Osteoblast (primary cell): ENCODE measurements around the gene CDKAL1. TPM values are rescaled to one million over a fixed set of nuclear protein-coding genes. Genes with fewer than 3 reads are reported as not detected.

Experiments
- DNase-seq: peaks from one replicate; pipeline ENCODE4 v3.0.0; 2011; ENCODE audit warnings: low spot score, mixed read lengths; ENCODE audit not compliant: insufficient read length; ENCODE audit errors: missing footprints
- H2AFZ ChIP-seq: 2 replicates; pipeline ENCODE4 v1.6.0; 2011; ENCODE audit warnings: mild to moderate bottlenecking, low read length
- H3K27ac ChIP-seq: 2 replicates; pipeline ENCODE4 v1.5.1; 2011; ENCODE audit warnings: mild to moderate bottlenecking, low read depth, low read length, moderate library complexity
- H3K27me3 ChIP-seq: 2 replicates; pipeline ENCODE4 v1.6.0; 2012; ENCODE audit warnings: mild to moderate bottlenecking, control low read depth, inconsistent platforms, low read length, moderate library complexity; ENCODE audit not compliant: insufficient read depth
- H3K36me3 ChIP-seq: 2 replicates; pipeline ENCODE4 v1.5.1; 2011; ENCODE audit warnings: mild to moderate bottlenecking, low read length, control low read depth, moderate library complexity; ENCODE audit not compliant: insufficient read depth
- H3K4me1 ChIP-seq: 2 replicates; pipeline ENCODE4 v1.5.1; 2011; ENCODE audit warnings: mild to moderate bottlenecking, low read length, control low read depth, moderate library complexity; ENCODE audit not compliant: insufficient read depth
- H3K4me2 ChIP-seq: 2 replicates; pipeline ENCODE4 v1.6.0; 2011; ENCODE audit warnings: mild to moderate bottlenecking, low read length; ENCODE audit not compliant: insufficient read depth
- H3K4me3 ChIP-seq: fragments of 200-600 bp; sonication (generic); 3 replicates; pipeline ENCODE4 v1.5.1; 2012; ENCODE audit warnings: mild to moderate bottlenecking, low read length, inconsistent platforms; ENCODE audit not compliant: insufficient read depth
- H3K79me2 ChIP-seq: 2 replicates; pipeline ENCODE4 v1.6.0; 2012; ENCODE audit warnings: mild to moderate bottlenecking, low read length, control low read depth, inconsistent platforms; ENCODE audit not compliant: insufficient read depth
- H3K9me3 ChIP-seq: 2 replicates; pipeline ENCODE4 v1.5.1; 2011; ENCODE audit warnings: low read depth, low read length, control low read depth
- H4K20me1 ChIP-seq: 2 replicates; pipeline ENCODE4 v1.6.0; 2012; ENCODE audit warnings: mild to moderate bottlenecking, low read length, control low read depth; ENCODE audit not compliant: insufficient read depth
- total RNA-seq: library from RNA; depleted of rRNA; stranded (reverse); fragments of >200 nt; gene quantifications from 2 replicates; pipeline ENCODE4 v1.2.3, GENCODE V29; 2012
- TF ChIP-seq, protein P1 (sequence below): IDR thresholded peaks from 2 replicates; pipeline ENCODE4 v1.5.1; 2011; ENCODE audit warnings: mild to moderate bottlenecking, low read depth, low read length, moderate library complexity; ENCODE audit errors: extremely low read depth

Gene CDKAL1
- total RNA-seq, 1 donor, result 18.5 TPM

DNA sequence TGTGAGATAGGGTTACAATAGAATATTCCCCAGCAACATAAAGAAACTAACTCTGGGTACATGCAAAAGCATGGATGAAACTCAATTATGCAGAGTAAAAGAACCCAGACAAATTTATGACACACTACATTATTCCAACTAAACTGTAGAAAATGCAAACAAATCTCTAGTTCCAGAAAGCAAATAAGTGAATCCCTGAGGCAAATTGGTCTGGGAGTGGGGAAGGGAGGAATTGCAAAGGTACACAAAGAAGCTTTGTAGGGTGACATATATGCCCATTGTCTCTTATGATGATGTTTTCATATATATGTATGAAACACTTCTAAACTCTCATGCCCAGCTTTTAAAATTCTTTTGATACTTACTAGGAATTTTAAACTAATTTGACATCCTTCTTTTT, 266.0 kb downstream of the CDKAL1 start:
- TF ChIP-seq, protein P1, sequence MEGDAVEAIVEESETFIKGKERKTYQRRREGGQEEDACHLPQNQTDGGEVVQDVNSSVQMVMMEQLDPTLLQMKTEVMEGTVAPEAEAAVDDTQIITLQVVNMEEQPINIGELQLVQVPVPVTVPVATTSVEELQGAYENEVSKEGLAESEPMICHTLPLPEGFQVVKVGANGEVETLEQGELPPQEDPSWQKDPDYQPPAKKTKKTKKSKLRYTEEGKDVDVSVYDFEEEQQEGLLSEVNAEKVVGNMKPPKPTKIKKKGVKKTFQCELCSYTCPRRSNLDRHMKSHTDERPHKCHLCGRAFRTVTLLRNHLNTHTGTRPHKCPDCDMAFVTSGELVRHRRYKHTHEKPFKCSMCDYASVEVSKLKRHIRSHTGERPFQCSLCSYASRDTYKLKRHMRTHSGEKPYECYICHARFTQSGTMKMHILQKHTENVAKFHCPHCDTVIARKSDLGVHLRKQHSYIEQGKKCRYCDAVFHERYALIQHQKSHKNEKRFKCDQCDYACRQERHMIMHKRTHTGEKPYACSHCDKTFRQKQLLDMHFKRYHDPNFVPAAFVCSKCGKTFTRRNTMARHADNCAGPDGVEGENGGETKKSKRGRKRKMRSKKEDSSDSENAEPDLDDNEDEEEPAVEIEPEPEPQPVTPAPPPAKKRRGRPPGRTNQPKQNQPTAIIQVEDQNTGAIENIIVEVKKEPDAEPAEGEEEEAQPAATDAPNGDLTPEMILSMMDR, result no peak
- H3K36me3 ChIP-seq, result no peaks in the 10 kb centered on the region
- H3K27ac ChIP-seq, result no peak overlapping the region
- H3K4me3 ChIP-seq, result no peak overlapping the region
- H4K20me1 ChIP-seq, result no peaks in the 10 kb centered on the region
- no peaks in the 10 kb centered on the region for H3K27me3 ChIP-seq
- H3K4me1 ChIP-seq, result peaks cover 4% of the 10 kb centered on the region
- H3K4me2 ChIP-seq, result no peak overlapping the region
- H2AFZ ChIP-seq, result no peak overlapping the region
- no peaks in the 10 kb centered on the region for H3K9me3 ChIP-seq
- H3K79me2 ChIP-seq, result no peaks in the 10 kb centered on the region
- no peak for DNase-seq

DNA sequence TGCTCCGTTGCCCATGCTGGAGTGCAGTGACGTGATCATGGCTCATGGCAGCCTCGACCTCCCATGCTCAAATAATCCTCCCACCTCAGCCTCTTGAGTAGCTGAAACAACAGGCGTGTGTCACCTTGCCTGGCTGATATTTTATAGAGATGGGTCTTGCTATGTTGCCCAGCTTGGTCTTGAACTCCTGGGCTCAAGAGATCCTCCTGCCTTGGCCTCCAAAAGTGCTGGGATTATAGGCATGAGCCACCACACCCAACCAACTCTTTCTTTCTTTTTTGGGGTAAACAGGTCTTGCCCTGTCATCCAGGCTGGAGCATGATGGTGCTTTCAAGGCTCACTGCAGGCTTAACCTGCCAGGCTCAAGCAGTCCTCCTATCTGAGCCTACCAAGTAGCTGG, 266.4 kb downstream of the CDKAL1 start:
- Histone ChIP-seq H3K9me3 (no peaks in the 10 kb centered on the region), H3K27me3 (no peaks in the 10 kb centered on the region), H3K4me2 (no peak overlapping the region), H3K4me1 (peaks cover 4% of the 10 kb centered on the region), H3K36me3 (no peaks in the 10 kb centered on the region), H4K20me1 (no peaks in the 10 kb centered on the region), H3K27ac (no peak overlapping the region), H3K79me2 (no peaks in the 10 kb centered on the region), H3K4me3 (no peak overlapping the region), H2AFZ (no peak overlapping the region)
- DNase-seq, result no peak
- TF ChIP-seq, protein P1, result no peak

DNA sequence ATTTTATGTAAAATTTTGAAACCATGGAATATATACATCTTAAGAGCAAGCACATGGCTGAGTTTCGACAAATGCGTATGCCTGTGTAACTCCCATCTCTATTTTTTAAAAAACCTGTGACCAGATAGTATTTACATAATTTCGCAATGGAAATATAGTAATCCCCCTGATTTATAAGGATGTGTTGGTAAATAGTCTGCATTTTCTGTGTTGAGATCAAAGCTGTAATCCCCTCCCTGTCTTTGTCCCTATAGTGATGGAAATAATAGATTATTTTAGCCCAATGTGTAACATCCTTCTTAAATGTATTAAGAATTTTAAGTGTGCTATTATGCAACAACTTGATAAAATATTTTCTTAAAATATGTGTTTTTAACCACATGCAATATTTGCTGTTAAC, 267.3 kb downstream of the CDKAL1 start:
- Histone ChIP-seq H3K9me3 (no peaks in the 10 kb centered on the region), H3K4me2 (no peak overlapping the region), H3K36me3 (no peaks in the 10 kb centered on the region), H4K20me1 (no peaks in the 10 kb centered on the region), H3K4me1 (peaks cover 4% of the 10 kb centered on the region), H3K27me3 (no peaks in the 10 kb centered on the region), H3K4me3 (no peak overlapping the region), H3K79me2 (no peaks in the 10 kb centered on the region), H2AFZ (no peak overlapping the region), H3K27ac (no peak overlapping the region)
- TF ChIP-seq, protein P1, result no peak
- no peak for DNase-seq

DNA sequence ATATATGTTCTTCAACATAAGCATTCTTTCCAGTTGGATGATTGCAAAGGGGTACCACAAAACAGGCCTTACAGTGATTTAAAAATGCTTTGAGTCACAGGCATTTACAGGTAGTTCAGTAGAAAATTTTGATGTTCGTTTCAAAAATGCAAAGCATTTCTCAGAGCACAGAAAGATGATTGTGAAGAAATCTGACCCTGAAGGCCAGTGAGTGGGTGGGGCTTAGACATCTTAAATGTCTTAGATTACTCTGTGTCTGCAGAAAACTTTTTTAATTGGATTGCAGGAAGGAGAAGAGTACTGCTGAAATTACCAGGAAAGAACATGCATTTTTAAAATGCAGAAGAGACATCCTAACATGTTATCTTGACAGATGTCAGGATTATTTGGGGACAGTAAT, 268.3 kb downstream of the CDKAL1 start:
- H3K4me3 ChIP-seq, result no peak overlapping the region
- TF ChIP-seq, protein P1, result no peak
- H2AFZ ChIP-seq, result no peak overlapping the region
- no peak overlapping the region for H3K27ac ChIP-seq
- no peaks in the 10 kb centered on the region for H3K27me3 ChIP-seq
- H3K4me1 ChIP-seq, result peaks cover 4% of the 10 kb centered on the region
- no peaks in the 10 kb centered on the region for H4K20me1 ChIP-seq
- no peaks in the 10 kb centered on the region for H3K9me3 ChIP-seq
- H3K79me2 ChIP-seq, result no peaks in the 10 kb centered on the region
- DNase-seq, result no peak
- H3K36me3 ChIP-seq, result no peaks in the 10 kb centered on the region
- no peak overlapping the region for H3K4me2 ChIP-seq
